HCT116 (cell line): Measurements from ENCODE around the gene CYBA. TPM values are rescaled to one million over a fixed set of nuclear protein-coding genes. Genes with fewer than 3 reads are reported as not detected.

Source experiments
- CBX3 ChIP-seq: IDR thresholded peaks from 2 replicates; pipeline ENCODE4 v1.6.1; 2012; ENCODE audit warnings: low read depth
- ELF1 ChIP-seq: IDR thresholded peaks from 2 replicates; pipeline ENCODE4 v1.6.1; 2012; ENCODE audit warnings: low read depth, borderline replicate concordance
- EZH2 ChIP-seq: fragments of 200-600 bp; sonication (generic); IDR thresholded peaks from 2 replicates; pipeline ENCODE4 v1.6.1; 2017; ENCODE audit warnings: antibody characterized with exemption, mixed run types
- EZH2phosphoT487 ChIP-seq: fragments of 200-600 bp; IDR thresholded peaks from 2 replicates; pipeline ENCODE4 v1.6.1; 2018; ENCODE audit warnings: antibody characterized with exemption, borderline replicate concordance
- FOSL1 ChIP-seq: IDR thresholded peaks from 2 replicates; pipeline ENCODE4 v1.6.1; 2012; ENCODE audit warnings: low read depth
- POLR2AphosphoS5 ChIP-seq: IDR thresholded peaks from 2 replicates; pipeline ENCODE4 v1.6.1; 2011; ENCODE audit warnings: mild to moderate bottlenecking, low read depth, low read length, moderate library complexity
- RAD21 ChIP-seq: IDR thresholded peaks from 2 replicates; pipeline ENCODE4 v1.6.1; 2012; ENCODE audit warnings: low read depth, mild to moderate bottlenecking
- SIN3A ChIP-seq: IDR thresholded peaks from 2 replicates; pipeline ENCODE4 v1.6.1; 2012; ENCODE audit warnings: low read depth
- SP1 ChIP-seq: IDR thresholded peaks from 2 replicates; pipeline ENCODE4 v1.6.1; 2012; ENCODE audit warnings: low read depth
- SRF ChIP-seq: IDR thresholded peaks from 2 replicates; pipeline ENCODE4 v1.6.1; 2012; ENCODE audit warnings: low read depth
- TCF7L2 ChIP-seq: IDR thresholded peaks from 2 replicates; pipeline ENCODE4 v1.7.0; 2011; ENCODE audit warnings: borderline replicate concordance, inconsistent platforms; ENCODE audit not compliant: insufficient read depth, insufficient read length; ENCODE audit errors: extremely low read depth
- ZFX ChIP-seq: fragments of 450-650 bp; IDR thresholded peaks from 2 replicates; pipeline ENCODE4 v1.6.1; 2017
- total RNA-seq: library from RNA; stranded (reverse); gene quantifications from one replicate; pipeline ENCODE4 v1.2.1, GENCODE V29; 2021; ENCODE audit not compliant: unreplicated experiment
- TF ChIP-seq, protein P1 (sequence below), 3 experiments: fragments of 200-600 bp in 1 of 3; sonication (generic) in 1 of 3; IDR thresholded peaks in 2 of 3; conservative IDR thresholded peaks in 1 of 3; 2 replicates each; pipeline ENCODE4 v1.5.1; 2012 to 2017; ENCODE audit warnings: low read depth in 2 of 3, low read length in 2 of 3, antibody characterized with exemption in 1 of 3, borderline replicate concordance in 1 of 3, control low read depth in 1 of 3, mild to moderate bottlenecking in 1 of 3, mixed read lengths in 1 of 3, mixed run types in 1 of 3, moderate library complexity in 1 of 3; ENCODE audit not compliant: insufficient read depth in 1 of 3
- TF ChIP-seq, protein P2 (sequence below): IDR thresholded peaks from 2 replicates; pipeline ENCODE4 v1.6.1; 2012

Gene CYBA
- total RNA-seq, 1 experiment from 2014 or later = 321 TPM

DNA sequence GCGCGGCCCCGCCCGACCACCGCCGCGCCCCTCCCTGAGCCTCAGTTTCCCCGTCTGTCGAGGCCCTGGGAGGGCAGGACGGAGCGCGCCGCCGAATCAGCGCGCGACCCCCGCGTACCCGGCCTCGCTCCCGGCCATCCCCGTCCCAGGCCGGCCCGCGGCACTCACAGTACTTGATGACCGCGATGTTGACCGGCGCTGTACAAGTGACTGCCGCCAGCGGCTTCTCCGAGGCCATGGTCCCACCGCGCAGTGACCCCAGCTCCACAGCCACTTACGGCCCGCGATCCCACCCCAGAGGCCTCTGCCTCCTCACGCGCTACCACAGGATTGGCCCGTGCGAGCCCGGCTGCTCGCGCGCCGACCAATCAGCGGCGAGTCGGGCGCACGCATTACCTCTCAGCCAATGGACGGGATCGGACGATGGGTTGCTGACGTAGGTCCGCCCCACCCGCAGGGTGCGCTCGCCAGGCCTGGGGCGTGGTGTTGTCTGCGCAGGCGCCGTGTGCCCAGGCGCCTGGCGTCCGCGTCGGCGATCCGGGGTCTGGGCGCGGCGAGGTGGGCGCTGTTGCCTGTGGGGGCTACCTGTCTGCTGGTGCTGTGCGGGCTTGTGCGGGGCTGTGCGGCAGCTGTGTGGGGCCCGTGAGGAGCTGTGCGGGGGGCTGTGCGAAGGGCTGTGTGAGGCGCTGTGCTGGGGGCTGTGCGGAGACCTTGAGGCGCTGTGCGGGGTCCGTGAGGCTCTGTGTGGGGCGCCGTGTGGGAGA lies 12.2 kb upstream of the CYBA start, which contains the start of gene MVD (continued):
- TF ChIP-seq, protein P1, sequence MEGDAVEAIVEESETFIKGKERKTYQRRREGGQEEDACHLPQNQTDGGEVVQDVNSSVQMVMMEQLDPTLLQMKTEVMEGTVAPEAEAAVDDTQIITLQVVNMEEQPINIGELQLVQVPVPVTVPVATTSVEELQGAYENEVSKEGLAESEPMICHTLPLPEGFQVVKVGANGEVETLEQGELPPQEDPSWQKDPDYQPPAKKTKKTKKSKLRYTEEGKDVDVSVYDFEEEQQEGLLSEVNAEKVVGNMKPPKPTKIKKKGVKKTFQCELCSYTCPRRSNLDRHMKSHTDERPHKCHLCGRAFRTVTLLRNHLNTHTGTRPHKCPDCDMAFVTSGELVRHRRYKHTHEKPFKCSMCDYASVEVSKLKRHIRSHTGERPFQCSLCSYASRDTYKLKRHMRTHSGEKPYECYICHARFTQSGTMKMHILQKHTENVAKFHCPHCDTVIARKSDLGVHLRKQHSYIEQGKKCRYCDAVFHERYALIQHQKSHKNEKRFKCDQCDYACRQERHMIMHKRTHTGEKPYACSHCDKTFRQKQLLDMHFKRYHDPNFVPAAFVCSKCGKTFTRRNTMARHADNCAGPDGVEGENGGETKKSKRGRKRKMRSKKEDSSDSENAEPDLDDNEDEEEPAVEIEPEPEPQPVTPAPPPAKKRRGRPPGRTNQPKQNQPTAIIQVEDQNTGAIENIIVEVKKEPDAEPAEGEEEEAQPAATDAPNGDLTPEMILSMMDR (IDR thresholded peaks at IDR 0.05 in 2 of 3, conservative IDR thresholded peaks at IDR 0.05 in 1 of 3; ENCODE audit: borderline replicate concordance in 1 of 3, insufficient read depth in 1 of 3, low read depth in 2 of 3, low read length in 2 of 3) = 0 out of 6 replicates have a peak, but pooled peaks of 1 of the 3 experiments have one; percentile 1
- TF ChIP-seq EZH2 (no peak), SRF (no peak), ZFX (peak; percentile 44; the same call in 1 of the 2 replicates), SIN3A (peak; percentile 87; the same call in 1 of the 2 replicates), SP1 (peak; percentile 99), CBX3 (no peak), RAD21 (no peak), POLR2AphosphoS5 (peak; percentile 96), ELF1 (no peak), TCF7L2 (peak; percentile 66), FOSL1 (no peak), EZH2phosphoT487 (no peak)
- TF ChIP-seq, protein P2, sequence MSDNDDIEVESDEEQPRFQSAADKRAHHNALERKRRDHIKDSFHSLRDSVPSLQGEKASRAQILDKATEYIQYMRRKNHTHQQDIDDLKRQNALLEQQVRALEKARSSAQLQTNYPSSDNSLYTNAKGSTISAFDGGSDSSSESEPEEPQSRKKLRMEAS = peak; percentile 69
